ENCODE data around the gene CLDN8.

Gene CLDN8

GRCh38 chr21:30216041-30216723 is at the start of gene CLDN8:
Gene CLDN8 (minus strand): TSS chr21:30216097. CDS start chr21:30215925, 172 bp downstream.
- DNase-seq: no peak

GRCh38 chr21:30257773-30258172 is 41.9 kb upstream of the CLDN8 start:
- DNase-seq: no peak

GRCh38 chr21:30256100-30256499 is 40.2 kb upstream of the CLDN8 start:
- DNase-seq: no peak

DNA sequence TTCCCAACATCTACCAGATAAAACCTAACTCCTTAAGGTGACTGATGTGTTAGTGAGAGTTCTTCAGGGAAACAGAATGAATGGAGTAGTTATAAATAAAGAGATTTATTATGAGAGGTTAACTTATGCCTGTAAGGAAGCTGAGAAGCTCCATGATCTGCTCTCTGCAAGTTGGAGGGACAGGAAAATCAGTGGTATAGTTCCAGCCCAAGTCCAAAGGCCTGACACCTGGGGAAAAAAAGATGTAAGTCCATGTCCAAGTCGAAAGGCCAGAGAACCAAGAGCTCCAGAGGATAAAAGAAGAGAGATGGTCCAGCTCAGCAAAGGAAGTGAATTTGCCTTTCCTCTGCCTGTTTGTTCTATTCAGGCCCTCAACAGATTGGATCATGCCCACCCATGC is 39.8 kb upstream of the CLDN8 start:
- no peak for DNase-seq

- no peak for DNase-seq
These were observed 35.9 kb upstream of the CLDN8 start for GRCh38 chr21:30251781-30252180.

DNA sequence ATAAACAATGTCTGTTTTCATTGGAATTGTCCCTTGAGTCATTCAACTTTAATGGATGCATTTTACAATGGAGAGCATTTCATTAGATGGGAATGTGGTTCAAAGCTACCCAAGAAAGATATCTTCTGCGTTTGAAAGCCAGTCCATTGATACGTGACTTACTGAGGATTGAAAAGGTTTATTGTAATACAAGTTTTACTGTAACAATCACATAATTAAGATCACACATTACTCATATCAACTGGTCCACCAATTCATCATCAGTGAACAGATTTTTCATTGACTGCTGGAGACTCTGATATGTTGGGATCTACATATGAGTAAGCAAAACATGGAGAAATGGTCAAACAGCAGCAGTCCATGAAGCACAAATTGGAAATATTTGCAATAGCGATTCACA is 34.0 kb upstream of the CLDN8 start:
- no peak for DNase-seq

DNA sequence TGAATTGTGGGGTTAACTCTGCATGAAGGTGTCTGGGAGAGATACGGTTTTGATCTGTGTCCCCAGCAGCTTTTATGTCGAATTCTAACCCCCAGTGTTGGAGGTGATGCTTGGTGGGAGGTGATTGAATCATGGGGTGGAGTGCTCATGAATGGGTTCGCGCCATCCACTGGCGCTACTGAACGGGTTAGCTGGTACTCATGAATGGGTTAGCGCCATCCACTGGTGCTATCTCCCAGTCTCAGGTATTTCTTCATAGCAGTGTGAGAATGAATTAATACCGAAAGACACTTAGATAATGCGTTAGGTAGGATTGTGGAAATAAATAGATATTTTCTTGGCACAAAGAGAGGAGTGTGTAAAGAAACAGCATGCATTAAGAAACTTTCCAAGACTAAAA is 32.9 kb upstream of the CLDN8 start:
- no peak for DNase-seq

DNA sequence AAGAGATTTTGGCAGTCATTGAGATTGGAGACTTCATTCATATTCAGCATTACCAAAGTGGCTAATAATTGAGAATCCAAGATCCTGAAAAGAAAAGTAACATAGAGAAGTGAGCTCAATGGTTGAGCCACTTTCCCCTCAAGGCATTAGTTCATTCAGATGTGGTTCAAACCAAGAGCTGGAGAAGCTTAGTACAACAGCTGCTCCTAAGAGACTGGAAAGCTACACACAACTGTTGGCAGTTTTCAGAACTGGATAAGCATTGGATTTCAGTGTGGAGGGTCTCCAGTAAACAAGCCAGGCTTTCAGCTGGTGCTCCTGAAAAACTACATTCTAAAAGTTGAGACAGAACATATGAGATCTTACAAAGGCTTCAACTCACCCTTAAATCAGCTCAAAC is 29.2 kb upstream of the CLDN8 start:
- no peak for DNase-seq

DNA sequence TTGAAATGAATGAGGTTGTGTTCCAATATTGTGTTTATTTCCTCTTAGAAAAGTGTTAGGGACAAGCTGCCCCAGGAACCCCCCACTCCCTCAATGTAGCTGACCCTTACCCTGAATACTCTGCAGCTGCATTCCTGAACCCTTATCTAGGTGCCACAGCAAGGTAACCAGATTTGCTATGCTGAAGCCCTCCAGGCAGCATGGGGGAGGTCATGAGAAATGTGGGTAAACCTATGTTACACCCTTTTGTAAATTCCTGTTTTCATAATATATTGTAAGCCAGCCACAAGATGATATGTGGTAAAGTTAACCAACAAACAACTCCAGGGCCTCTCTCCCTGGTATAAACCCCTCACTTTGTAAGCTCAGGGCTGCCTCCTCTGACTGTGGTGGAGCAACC is 27.8 kb upstream of the CLDN8 start:
- DNase-seq: no peak

DNA sequence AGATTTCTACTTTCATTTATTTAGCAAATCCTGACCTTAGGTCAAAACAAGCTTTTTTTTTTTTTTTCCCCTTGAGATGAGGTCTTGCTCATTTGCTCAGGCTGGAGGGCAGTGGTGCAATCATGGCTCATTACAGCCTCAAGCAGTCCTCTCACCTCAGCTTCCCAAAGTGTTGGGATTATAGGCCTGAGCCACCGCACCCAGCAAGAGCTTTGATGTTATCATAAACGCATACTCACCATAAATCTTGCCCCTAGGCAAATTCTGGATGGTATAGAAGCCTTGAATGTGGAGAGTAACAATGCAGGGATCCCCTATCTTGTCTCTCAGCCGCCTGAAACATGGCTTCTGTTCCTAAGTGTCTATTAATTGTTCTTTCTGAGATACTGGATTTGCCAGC is 24.8 kb upstream of the CLDN8 start:
- no peak for DNase-seq

DNA sequence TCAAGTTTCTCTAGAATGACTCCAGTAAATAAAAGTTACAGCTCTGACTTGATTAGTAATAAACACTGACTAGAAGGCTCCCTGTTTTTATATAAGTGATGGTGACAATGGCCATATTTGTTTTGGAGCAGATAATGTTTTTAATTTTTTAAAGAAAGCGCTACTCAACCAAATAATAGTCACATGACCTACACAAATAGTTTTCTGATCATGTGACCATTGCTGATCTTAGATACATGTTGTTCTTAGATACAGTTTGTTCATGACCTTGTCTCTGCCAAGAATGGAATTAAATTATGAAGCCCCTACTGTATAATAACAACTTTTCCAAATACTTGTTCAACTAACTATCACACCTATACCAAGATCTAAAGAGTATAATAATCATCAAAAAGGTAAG is 22.3 kb upstream of the CLDN8 start:
- no peak for DNase-seq

GRCh38 chr21:30234643-30235042 is 18.7 kb upstream of the CLDN8 start:
- DNase-seq: no peak

DNA sequence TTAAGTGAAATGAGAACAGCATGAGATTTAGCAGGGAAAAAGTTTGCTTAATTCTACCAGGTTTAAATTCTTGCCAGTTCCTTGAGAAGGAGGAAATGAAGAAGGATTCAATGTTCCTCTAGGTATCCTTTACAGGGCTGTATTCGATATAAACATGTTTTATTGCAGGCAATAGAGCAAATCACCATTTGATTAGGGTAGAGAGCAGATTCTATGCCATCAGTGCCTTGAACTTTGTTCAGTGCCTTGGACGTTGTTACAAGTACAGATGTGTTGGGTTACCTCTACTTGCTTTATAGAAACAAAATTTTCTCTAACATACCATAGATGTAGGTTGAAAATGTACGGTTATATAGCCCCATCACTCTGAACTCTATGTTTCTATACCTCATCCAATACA is 18.2 kb upstream of the CLDN8 start:
- no peak for DNase-seq

DNA sequence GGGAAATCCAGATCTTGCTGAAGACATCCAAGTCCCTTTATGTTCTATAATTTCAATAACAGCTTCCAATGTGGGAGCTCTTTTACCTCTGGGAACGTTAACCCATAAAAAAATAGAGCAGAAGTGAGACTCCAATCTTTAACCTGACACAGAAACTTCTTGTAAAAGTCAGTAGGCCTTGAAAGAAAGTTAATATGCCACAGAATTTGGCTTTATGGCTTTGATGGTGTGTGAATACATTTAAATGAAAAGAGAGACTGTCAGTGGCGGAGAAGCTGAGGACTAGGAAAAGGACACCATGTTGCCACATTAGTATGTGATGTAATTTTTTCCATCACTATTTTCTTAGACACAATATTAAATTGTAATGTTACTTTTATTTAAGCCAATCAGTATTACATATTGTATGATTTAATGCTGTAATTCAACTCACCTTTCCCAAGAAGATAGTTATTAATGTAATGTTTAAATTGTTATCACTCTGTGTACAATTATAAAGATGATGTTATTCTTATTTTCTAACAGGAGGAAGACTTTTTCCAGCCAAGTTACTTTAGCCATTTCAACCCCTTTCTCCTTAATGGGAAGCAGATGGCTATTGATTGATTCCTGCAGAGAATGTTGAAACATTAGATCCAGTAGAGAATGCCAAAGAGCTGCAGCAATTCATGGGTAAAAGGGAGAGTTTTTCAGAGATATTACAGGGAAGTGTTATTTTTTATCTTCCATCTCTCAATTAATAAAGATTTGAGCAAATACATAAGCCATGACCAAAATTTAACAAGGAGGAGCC is 17.5 kb upstream of the CLDN8 start:
- DNase-seq: no peak

- DNase-seq: no peak
These were observed 16.1 kb upstream of the CLDN8 start for GRCh38 chr21:30232011-30232410.

DNA sequence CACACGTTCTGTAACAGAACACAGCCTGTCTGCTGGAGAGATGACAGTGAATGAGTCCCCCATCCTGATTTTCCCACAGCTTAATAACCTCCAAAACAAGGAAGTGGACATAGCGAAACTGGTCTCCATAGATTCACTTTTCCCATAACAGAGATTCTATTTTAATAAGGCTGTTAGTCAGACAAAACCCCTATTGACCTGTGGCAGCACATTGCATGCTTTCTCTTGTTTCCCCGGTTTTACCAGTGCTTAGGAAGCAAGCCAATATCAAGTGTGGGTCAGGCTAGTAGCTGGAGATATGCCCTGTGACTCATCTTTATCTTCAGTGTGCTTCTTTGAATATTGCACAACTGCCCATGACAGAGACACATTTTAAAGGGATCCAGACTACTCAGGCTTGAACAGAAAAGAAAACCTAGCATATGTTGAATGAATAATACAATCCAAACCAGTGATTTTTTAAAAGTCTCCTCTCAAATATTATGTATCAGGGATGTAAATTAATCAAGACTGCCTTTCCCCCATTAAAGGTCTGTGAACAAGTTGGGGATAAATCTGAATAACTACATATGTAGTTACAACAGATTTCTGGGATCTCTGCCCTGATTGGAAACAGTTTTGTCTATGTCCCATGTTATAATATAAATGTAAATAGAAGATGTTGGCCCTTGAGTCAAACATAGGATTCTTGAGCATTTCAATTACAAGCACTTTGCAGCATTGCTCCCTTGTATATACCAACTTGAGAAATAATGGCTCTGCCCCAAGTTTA is 11.9 kb upstream of the CLDN8 start:
- no peak for DNase-seq

GRCh38 chr21:30227128-30227527 is 11.2 kb upstream of the CLDN8 start:
- DNase-seq: no peak

- DNase-seq: no peak
These were observed 7.7 kb upstream of the CLDN8 start for GRCh38 chr21:30223596-30223995.

DNA sequence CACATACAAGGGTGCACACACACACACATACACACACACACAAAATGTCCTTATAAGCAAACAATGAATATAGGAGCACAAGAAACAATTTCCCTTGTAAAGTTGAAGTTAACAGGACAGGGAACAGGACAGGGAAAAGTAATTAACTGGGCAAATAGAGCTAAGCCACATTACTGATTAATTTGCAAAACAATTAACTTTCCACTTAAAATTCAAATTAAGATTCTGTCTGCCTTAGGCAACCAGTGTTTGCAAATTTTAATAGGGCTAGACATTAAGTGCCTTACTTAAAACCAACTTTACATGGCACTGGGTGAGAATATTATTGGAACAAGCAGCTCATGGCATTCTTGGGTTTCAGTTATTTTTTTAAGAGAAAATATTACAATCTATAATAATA is 6.8 kb upstream of the CLDN8 start:
- DNase-seq: no peak

DNA sequence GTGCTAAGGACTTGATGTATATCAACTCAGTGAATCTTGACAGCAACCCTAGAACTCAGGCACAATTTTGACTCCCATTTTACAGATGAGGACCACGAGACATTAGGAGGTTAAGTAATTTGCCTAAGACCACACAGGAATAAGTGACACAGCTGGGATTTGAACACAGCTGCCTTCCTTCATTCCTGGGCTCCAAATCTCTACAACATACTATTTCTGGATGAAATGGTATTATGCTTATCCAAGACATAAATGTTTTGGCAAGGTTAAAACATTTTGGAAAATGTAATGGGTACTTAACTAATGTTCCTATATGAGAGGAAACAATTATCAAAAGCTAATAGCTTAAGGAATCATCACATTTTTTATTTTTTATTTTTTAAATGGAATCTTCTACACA is 4.8 kb downstream of the CLDN8 start:
- no peak for DNase-seq

GRCh38 chr21:30209601-30210000 is 6.3 kb downstream of the CLDN8 start:
- DNase-seq: no peak

- DNase-seq: no peak
These were observed 8.7 kb downstream of the CLDN8 start for GRCh38 chr21:30207252-30207579.

GRCh38 chr21:30206551-30207251 is 9.2 kb downstream of the CLDN8 start:
- DNase-seq: no peak
